ENCODE measurements around the gene MUCL3.
"Not testable (repeated sequence)": the region's sequence is repeated elsewhere in the genome, so short reads cannot be mapped to it uniquely, and the experiment has no call there.

Gene MUCL3

DNA sequence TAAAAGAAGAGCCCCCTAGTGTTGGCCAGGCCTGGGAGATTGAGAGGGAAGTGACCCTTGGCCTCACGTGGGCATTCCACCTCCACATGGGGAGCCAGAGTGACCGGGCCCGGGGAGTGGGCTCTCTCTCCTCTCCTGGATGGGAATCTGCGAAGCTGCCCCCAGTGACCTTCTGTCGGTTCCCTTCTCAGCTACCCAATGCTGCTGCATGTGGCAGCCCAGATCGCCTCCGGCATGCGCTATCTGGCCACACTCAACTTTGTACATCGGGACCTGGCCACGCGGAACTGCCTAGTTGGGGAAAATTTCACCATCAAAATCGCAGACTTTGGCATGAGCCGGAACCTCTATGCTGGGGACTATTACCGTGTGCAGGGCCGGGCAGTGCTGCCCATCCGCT is 42.9 kb upstream of the MUCL3 start:
- Histone ChIP-seq H3K4me1 (no peaks in the 10 kb centered on the region), H3K9me3 (ENCODE audit: control insufficient read depth, low read length) (no peaks in the 10 kb centered on the region), H2AFZ (no peak overlapping the region), H3K36me3 (ENCODE audit: control insufficient read depth, insufficient read depth, low read length) (no peaks in the 10 kb centered on the region), H3K27ac (no peak overlapping the region), H3K79me2 (no peaks in the 10 kb centered on the region), H3K4me3 (ENCODE audit: low read depth, low read length) (no peak overlapping the region), H3K27me3 (ENCODE audit: control insufficient read depth, insufficient read depth, low read length) (no peaks in the 10 kb centered on the region), H3K4me2 (ENCODE audit: low read length) (no peak overlapping the region), H3K9ac (no peak overlapping the region)
- no peak for TF ChIP-seq CTCF (IDR thresholded peaks at IDR 0.05)

- Histone ChIP-seq H3K27ac (no peak overlapping the region), H3K4me2 (ENCODE audit: low read length) (no peak overlapping the region), H3K79me2 (no peaks in the 10 kb centered on the region), H3K9ac (no peak overlapping the region), H2AFZ (no peak overlapping the region), H3K9me3 (ENCODE audit: control insufficient read depth, low read length) (no peaks in the 10 kb centered on the region), H3K36me3 (ENCODE audit: control insufficient read depth, insufficient read depth, low read length) (no peaks in the 10 kb centered on the region), H3K4me3 (ENCODE audit: low read depth, low read length) (no peak overlapping the region), H3K27me3 (ENCODE audit: control insufficient read depth, insufficient read depth, low read length) (no peaks in the 10 kb centered on the region), H3K4me1 (no peaks in the 10 kb centered on the region)
- no peak for TF ChIP-seq CTCF (IDR thresholded peaks at IDR 0.05)
Observed at GRCh38 chr6:30898750-30899360, 41.9 kb upstream of the MUCL3 start.

- no peak for TF ChIP-seq CTCF (IDR thresholded peaks at IDR 0.05)
- no peak overlapping the region for H3K4me3 ChIP-seq (ENCODE audit: low read depth, low read length)
- no peak overlapping the region for H3K4me2 ChIP-seq (ENCODE audit: low read length)
- H3K36me3 ChIP-seq (ENCODE audit: control insufficient read depth, insufficient read depth, low read length), result no peaks in the 10 kb centered on the region
- H3K9ac ChIP-seq, result no peak overlapping the region
- H3K9me3 ChIP-seq (ENCODE audit: control insufficient read depth, low read length), result no peaks in the 10 kb centered on the region
- no peaks in the 10 kb centered on the region for H3K4me1 ChIP-seq
- H3K79me2 ChIP-seq, result no peaks in the 10 kb centered on the region
- H2AFZ ChIP-seq, result no peak overlapping the region
- H3K27ac ChIP-seq, result no peak overlapping the region
- H3K27me3 ChIP-seq (ENCODE audit: control insufficient read depth, insufficient read depth, low read length), result no peaks in the 10 kb centered on the region
Observed at GRCh38 chr6:30900863-30901417, 39.8 kb upstream of the MUCL3 start.

DNA sequence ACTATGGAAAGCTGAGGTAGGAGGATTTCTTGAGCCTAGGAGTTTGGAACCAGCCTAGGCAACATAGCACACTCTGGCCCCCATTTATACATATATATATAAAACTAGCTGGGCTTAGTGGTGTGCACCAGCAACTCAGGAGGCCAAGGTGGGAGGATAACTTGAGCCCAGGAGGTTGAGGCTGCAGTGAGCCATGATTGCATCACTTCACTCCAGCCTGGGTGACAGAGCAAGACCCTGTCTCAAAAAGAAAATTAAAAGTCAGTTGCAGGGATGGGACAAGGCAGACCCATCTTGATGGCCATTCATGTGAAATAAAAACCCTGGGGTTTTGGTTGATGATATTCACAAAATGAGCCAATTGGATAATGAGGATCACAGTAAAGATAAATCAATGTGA is 39.3 kb upstream of the MUCL3 start:
- Histone ChIP-seq H3K27ac (no peak overlapping the region), H3K9me3 (ENCODE audit: control insufficient read depth, low read length) (no peaks in the 10 kb centered on the region), H2AFZ (no peak overlapping the region)

DNA sequence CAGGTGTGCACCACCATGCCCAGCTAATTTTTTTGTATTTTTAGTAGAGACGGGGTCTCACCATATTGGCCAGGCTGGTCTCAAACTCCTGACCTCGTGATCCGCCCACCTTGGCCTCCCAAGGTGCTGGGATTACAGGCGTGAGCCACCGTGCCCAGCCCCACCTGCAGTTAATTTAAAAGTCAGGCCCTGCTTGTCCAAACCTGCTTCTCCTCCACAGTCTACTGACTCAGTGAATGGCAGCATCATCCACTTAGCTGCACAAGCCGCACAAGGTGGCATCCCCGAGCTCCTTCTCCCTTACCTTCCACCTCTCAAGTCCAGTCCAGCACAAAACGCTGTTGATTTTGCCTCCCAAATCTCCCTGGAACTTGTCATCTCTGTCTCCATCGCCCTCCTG is 38.6 kb upstream of the MUCL3 start:
- H3K4me3 ChIP-seq (ENCODE audit: low read depth, low read length); H3K9ac ChIP-seq; H3K4me1 ChIP-seq; H3K27me3 ChIP-seq (ENCODE audit: control insufficient read depth, insufficient read depth, low read length); H3K79me2 ChIP-seq; H3K9me3 ChIP-seq (ENCODE audit: control insufficient read depth, low read length); H3K27ac ChIP-seq; H3K4me2 ChIP-seq (ENCODE audit: low read length); H2AFZ ChIP-seq; H3K36me3 ChIP-seq (ENCODE audit: control insufficient read depth, insufficient read depth, low read length): not testable (repeated sequence)

More for the DNA sequence above, 39.3 kb upstream of the MUCL3 start:
- no peak for TF ChIP-seq CTCF (IDR thresholded peaks at IDR 0.05)
- no peak overlapping the region for H3K4me3 ChIP-seq (ENCODE audit: low read depth, low read length)
- H3K36me3 ChIP-seq (ENCODE audit: control insufficient read depth, insufficient read depth, low read length), result no peaks in the 10 kb centered on the region
- H3K4me2 ChIP-seq (ENCODE audit: low read length), result no peak overlapping the region
- no peak overlapping the region for H3K9ac ChIP-seq
- H3K27me3 ChIP-seq (ENCODE audit: control insufficient read depth, insufficient read depth, low read length), result no peaks in the 10 kb centered on the region
- no peaks in the 10 kb centered on the region for H3K79me2 ChIP-seq
- H3K4me1 ChIP-seq, result no peaks in the 10 kb centered on the region
